Caco-2 (cell line): ENCODE measurements around the gene TNNT2. TPM values are rescaled to one million over a fixed set of nuclear protein-coding genes. Genes with fewer than 3 reads are reported as not detected.

Source experiments
- BruUV-seq: library from RNA; stranded (reverse); fragments of 400-500 nt; replicated peaks from 2 replicates; lab custom pipeline; 2021; lab: Mats Ljungman, UMichigan
- CTCF ChIA-PET: fragments of 300-600 bp; sonication (Branson Sonifier 250); formaldehyde crosslinking; loops from one replicate; lab custom pipeline; 2022; ENCODE audit warnings: antibody characterized with exemption; lab: Charles Lee
- POLR2A ChIA-PET: fragments of 300-600 bp; sonication (Branson Sonifier 250); formaldehyde crosslinking; loops from one replicate; lab custom pipeline; 2022; ENCODE audit warnings: antibody characterized with exemption; lab: Charles Lee
- DNase-seq, 2 experiments: peaks; one replicate each; pipeline versions ENCODE4 v3.0.0 to v3.0.0-alpha.2; 2020 to 2022
- H3K27me3 ChIP-seq: replicated peaks from 2 replicates; pipeline ENCODE4 v1.6.0; 2011; ENCODE audit warnings: low read length; ENCODE audit not compliant: control insufficient read depth, insufficient read depth
- H3K36me3 ChIP-seq: 2 replicates; pipeline ENCODE4 v1.5.1; 2011; ENCODE audit warnings: low read length; ENCODE audit not compliant: control insufficient read depth, insufficient read depth
- H3K4me1 ChIP-seq: fragments of 250-450 bp; sonication (Bioruptor Pico); 2 replicates; pipeline ENCODE4 v1.5.1; 2020; ENCODE audit warnings: mild to moderate bottlenecking
- H3K4me3 ChIP-seq: 2 replicates; pipeline ENCODE4 v1.5.1; 2011; ENCODE audit warnings: low read depth, mild to moderate bottlenecking, control low read depth, low read length
- H3K9me3 ChIP-seq: fragments of 250-450 bp; sonication (Bioruptor Pico); 2 replicates; pipeline ENCODE4 v1.5.1; 2020; ENCODE audit warnings: mild to moderate bottlenecking, moderate library complexity
- H3K27ac Mint-ChIP-seq: one replicate; pipeline ENCODE4 v1.8.0; 2022; ENCODE audit warnings: mixed read lengths; ENCODE audit not compliant: unreplicated experiment
- H3K27me3 Mint-ChIP-seq: one replicate; pipeline ENCODE4 v1.8.0; 2022; ENCODE audit warnings: mixed read lengths; ENCODE audit not compliant: insufficient read depth, unreplicated experiment
- H3K36me3 Mint-ChIP-seq: one replicate; pipeline ENCODE4 v1.8.0; 2022; ENCODE audit warnings: mild to moderate bottlenecking, mixed read lengths; ENCODE audit not compliant: insufficient read depth, unreplicated experiment
- H3K4me1 Mint-ChIP-seq: one replicate; pipeline ENCODE4 v1.8.0; 2022; ENCODE audit warnings: low read depth, mixed read lengths; ENCODE audit not compliant: unreplicated experiment
- H3K4me3 Mint-ChIP-seq: one replicate; pipeline ENCODE4 v1.8.0; 2022; ENCODE audit warnings: mild to moderate bottlenecking, moderate library complexity, mixed read lengths; ENCODE audit not compliant: unreplicated experiment
- H3K9me3 Mint-ChIP-seq: one replicate; pipeline ENCODE4 v1.8.0; 2022; ENCODE audit warnings: mixed read lengths; ENCODE audit not compliant: unreplicated experiment
- intact Hi-C: fragments of 100-400 bp; cut with micrococcal nuclease; formaldehyde crosslinking; loops from one replicate; pipeline ENCODE4 v1.10.0; 2022; ENCODE audit not compliant: unreplicated experiment
- total RNA-seq: library from RNA; stranded (reverse); gene quantifications from 2 replicates; pipeline ENCODE4 v1.2.3, GENCODE V29; 2022
- TF ChIP-seq, protein P1 (sequence below), 2 experiments: fragments of 200-600 bp in 1 of 2; IDR thresholded peaks; 1 replicate in 1 of 2; 2 replicates in 1 of 2; pipeline versions ENCODE4 v1.5.1 to v1.8.0; 2011 to 2022; ENCODE audit warnings: antibody characterized with exemption in 1 of 2, control low read depth in 1 of 2, inconsistent platforms in 1 of 2, low read depth in 1 of 2, low read length in 1 of 2, mild to moderate bottlenecking in 1 of 2, moderate library complexity in 1 of 2; ENCODE audit not compliant: insufficient read depth in 1 of 2, severe bottlenecking in 1 of 2, unreplicated experiment in 1 of 2

TNNT2 gene
- total RNA-seq, 1 experiment from 2014 or later: 7.3 TPM

DNA sequence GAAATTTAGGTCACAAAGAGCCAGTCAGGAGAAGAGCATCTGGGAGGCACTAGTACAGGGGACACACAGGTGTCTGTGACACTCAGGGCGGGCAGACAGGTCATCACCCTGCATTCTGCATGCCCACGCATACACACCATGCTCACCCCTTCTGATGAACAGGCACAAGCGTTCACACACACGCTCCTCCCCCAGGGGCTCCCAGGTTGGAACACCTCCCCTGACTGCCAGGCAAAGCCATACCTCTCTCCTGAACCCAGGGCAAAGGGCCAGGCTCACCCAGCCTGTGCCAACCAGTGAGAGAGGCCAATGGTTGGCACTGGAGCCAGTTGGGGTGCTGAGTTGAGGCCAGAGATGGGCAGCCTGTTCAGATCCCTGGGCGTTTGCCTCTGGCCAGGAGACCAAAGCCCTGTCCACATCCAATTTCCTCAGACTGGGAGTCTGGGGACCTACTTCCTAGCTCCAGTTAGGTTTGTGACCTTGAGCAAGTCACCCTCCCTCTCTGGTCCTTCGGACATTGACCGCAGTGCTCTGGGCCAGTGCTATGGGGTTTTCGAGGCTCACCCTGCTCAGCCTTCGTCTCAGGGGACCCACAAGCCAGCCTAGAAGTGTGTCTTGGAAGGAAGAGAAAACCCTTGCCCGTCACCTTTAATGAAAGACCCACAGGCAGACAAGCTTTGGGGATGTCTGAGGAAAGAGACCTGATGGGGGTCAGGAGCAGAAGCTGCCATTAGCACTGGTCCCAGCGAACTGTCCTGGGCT is 27.4 kb upstream of the TNNT2 start:
- Histone ChIP-seq H3K27me3 (no peaks in the 10 kb centered on the region), H3K4me1 (peaks cover 59% of the 10 kb centered on the region), H3K4me3 (no peak overlapping the region), H3K36me3 (no peaks in the 10 kb centered on the region), H3K9me3 (no peaks in the 10 kb centered on the region)
- no peaks in the 10 kb centered on the region for H3K36me3 Mint-ChIP-seq
- TF ChIP-seq, protein P1, sequence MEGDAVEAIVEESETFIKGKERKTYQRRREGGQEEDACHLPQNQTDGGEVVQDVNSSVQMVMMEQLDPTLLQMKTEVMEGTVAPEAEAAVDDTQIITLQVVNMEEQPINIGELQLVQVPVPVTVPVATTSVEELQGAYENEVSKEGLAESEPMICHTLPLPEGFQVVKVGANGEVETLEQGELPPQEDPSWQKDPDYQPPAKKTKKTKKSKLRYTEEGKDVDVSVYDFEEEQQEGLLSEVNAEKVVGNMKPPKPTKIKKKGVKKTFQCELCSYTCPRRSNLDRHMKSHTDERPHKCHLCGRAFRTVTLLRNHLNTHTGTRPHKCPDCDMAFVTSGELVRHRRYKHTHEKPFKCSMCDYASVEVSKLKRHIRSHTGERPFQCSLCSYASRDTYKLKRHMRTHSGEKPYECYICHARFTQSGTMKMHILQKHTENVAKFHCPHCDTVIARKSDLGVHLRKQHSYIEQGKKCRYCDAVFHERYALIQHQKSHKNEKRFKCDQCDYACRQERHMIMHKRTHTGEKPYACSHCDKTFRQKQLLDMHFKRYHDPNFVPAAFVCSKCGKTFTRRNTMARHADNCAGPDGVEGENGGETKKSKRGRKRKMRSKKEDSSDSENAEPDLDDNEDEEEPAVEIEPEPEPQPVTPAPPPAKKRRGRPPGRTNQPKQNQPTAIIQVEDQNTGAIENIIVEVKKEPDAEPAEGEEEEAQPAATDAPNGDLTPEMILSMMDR (IDR thresholded peaks at IDR 0.05; ENCODE audit: insufficient read depth in 1 of 2, low read depth in 1 of 2, low read length in 1 of 2, severe bottlenecking in 1 of 2, unreplicated experiment in 1 of 2): no peak
- intact Hi-C loops: loop anchor here (2.0 to 5.0 kb wide), 2 partner anchors 58 to 150 kb away; no protein-coding TSS in a partner anchor
- BruUV-seq: no TSS peak
- no peaks in the 10 kb centered on the region for H3K9me3 Mint-ChIP-seq
- ChIA-PET CTCF (interaction anchor here (1.2 to 1.9 kb wide), 3 partner anchors 16 to 20 kb away, joined by 3 to 12 read pairs (median 4); no protein-coding TSS in a partner anchor), POLR2A (no interaction called here)
- H3K27me3 Mint-ChIP-seq: no peaks in the 10 kb centered on the region
- peak overlapping the region; percentile 12 for H3K4me3 Mint-ChIP-seq
- H3K4me1 Mint-ChIP-seq: peaks cover 21% of the 10 kb centered on the region
- no peak for DNase-seq
- H3K27ac Mint-ChIP-seq: peak overlapping the region; percentile 79

GRCh38 chr1:201404055-201404454 is 26.6 kb upstream of the TNNT2 start:
- CTCF ChIA-PET: interaction anchor here (1.2 kb wide), 1 partner anchor 19 kb away, joined by 3 read pairs; no protein-coding TSS in a partner anchor

DNA sequence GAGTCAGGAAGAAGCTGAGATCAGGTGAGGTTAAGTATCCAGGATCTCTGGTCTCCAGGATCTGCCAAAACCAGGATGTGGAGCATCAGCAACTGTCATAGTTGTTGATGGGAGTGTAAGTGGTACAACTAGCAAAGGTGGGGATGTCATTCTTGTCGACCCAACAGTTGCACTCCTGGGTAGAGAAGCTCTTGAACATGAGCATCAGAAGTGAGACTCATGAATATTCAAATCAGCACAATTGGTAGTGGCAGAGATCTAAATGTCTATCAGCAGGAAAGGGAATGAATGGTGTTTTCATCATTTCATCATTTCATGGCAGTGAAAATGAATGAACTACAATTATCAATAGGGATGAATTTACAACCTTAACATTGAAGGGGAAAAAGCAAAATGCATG is 25.9 kb upstream of the TNNT2 start:
- Mint-ChIP-seq H3K36me3 (no peaks in the 10 kb centered on the region), H3K4me3 (no peak overlapping the region), H3K27ac (no peak overlapping the region), H3K9me3 (no peaks in the 10 kb centered on the region), H3K4me1 (peaks cover 22% of the 10 kb centered on the region), H3K27me3 (no peaks in the 10 kb centered on the region)
- Histone ChIP-seq H3K9me3 (no peaks in the 10 kb centered on the region), H3K36me3 (no peaks in the 10 kb centered on the region), H3K4me1 (peaks cover 61% of the 10 kb centered on the region), H3K27me3 (no peaks in the 10 kb centered on the region), H3K4me3 (no peak overlapping the region)
- intact Hi-C loops: no loop called here
- no peak for DNase-seq
- CTCF ChIA-PET: no interaction called here
- no TSS peak for BruUV-seq
- POLR2A ChIA-PET: no interaction called here
- TF ChIP-seq, protein P1 (IDR thresholded peaks at IDR 0.05; ENCODE audit: insufficient read depth in 1 of 2, low read depth in 1 of 2, low read length in 1 of 2, severe bottlenecking in 1 of 2, unreplicated experiment in 1 of 2): no peak

More at GRCh38 chr1:201404055-201404454, 26.6 kb upstream of the TNNT2 start:
- Mint-ChIP-seq H3K27me3 (no peaks in the 10 kb centered on the region), H3K27ac (peak overlapping the region; percentile 79), H3K9me3 (no peaks in the 10 kb centered on the region), H3K4me3 (no peak overlapping the region), H3K36me3 (no peaks in the 10 kb centered on the region), H3K4me1 (peaks cover 22% of the 10 kb centered on the region)
- no peak for DNase-seq
- H3K27me3 ChIP-seq: no peaks in the 10 kb centered on the region
- TF ChIP-seq, protein P1 (IDR thresholded peaks at IDR 0.05; ENCODE audit: insufficient read depth in 1 of 2, low read depth in 1 of 2, low read length in 1 of 2, severe bottlenecking in 1 of 2, unreplicated experiment in 1 of 2): no peak
- H3K4me1 ChIP-seq: peaks cover 59% of the 10 kb centered on the region
- H3K4me3 ChIP-seq: no peak overlapping the region
- POLR2A ChIA-PET: no interaction called here
- no TSS peak for BruUV-seq
- H3K9me3 ChIP-seq: no peaks in the 10 kb centered on the region
- intact Hi-C loops: loop anchor here (2.0 kb wide), 1 partner anchor 149 kb away; no protein-coding TSS in a partner anchor
- no peaks in the 10 kb centered on the region for H3K36me3 ChIP-seq
